Measurements from ENCODE around the gene CTXN1.
A peak's percentile ranks its signal among the peaks of the same experiment; 100 is the strongest.

Gene CTXN1

GRCh38 chr19:7915250-7916102 is 10.5 kb downstream of the CTXN1 start:
- DNase-seq, result no peak

GRCh38 chr19:7914598-7915045 is 11.3 kb downstream of the CTXN1 start, which contains the start of gene TGFBR3L:
TGFBR3L (plus strand) TSS chr19:7914830.
- DNase-seq, result no peak

GRCh38 chr19:7914099-7914498 is 11.8 kb downstream of the CTXN1 start:
- DNase-seq, result no peak

GRCh38 chr19:7913652-7914051 is 12.3 kb downstream of the CTXN1 start:
- DNase-seq, result no peak

- DNase-seq, result no peak
Observed at GRCh38 chr19:7912697-7913564, 13.0 kb downstream of the CTXN1 start.

- no peak for DNase-seq
Observed at GRCh38 chr19:7912144-7912696, 13.7 kb downstream of the CTXN1 start.

GRCh38 chr19:7911508-7912143 is 14.3 kb downstream of the CTXN1 start:
- DNase-seq, result no peak

GRCh38 chr19:7910321-7911161 is 15.4 kb downstream of the CTXN1 start:
- DNase-seq, result no peak

GRCh38 chr19:7909471-7910067 is 16.4 kb downstream of the CTXN1 start:
- no peak for DNase-seq

- DNase-seq, result no peak
Observed at GRCh38 chr19:7908742-7909461, 17.0 kb downstream of the CTXN1 start.

- no peak for DNase-seq
Observed at GRCh38 chr19:7908078-7908699, 17.7 kb downstream of the CTXN1 start.

- no peak for DNase-seq
Observed at GRCh38 chr19:7907544-7907943, 18.4 kb downstream of the CTXN1 start.

- no peak for DNase-seq
Observed at GRCh38 chr19:7907122-7907521, 18.8 kb downstream of the CTXN1 start.

GRCh38 chr19:7905859-7906258 is 20.1 kb downstream of the CTXN1 start:
- DNase-seq, result no peak

GRCh38 chr19:7905268-7905667 is 20.7 kb downstream of the CTXN1 start:
- DNase-seq, result no peak

- DNase-seq, result peak; percentile 69
Observed at GRCh38 chr19:7904074-7905020, 21.6 kb downstream of the CTXN1 start.

- peak; percentile 99 for DNase-seq
Observed at GRCh38 chr19:7903244-7904073, 22.5 kb downstream of the CTXN1 start, which contains the start of gene MAP2K7. MAP2K7 (plus strand) TSS chr19:7903877; CDS start chr19:7903945, 68 bp downstream.
